HTR-8/SVneo (cell line): ENCODE data around the gene UTS2B.

ENCODE experiments used
- DNase-seq: peaks from one replicate; pipeline ENCODE4 v3.0.0; 2011; ENCODE audit warnings: low spot score, mixed read lengths; ENCODE audit not compliant: insufficient read length
- FAIRE-seq: peaks from 2 replicates; lab custom pipeline; 2011; peaks lifted over from hg19 to GRCh38; lab: Jason Lieb, UNC

UTS2B gene

DNA sequence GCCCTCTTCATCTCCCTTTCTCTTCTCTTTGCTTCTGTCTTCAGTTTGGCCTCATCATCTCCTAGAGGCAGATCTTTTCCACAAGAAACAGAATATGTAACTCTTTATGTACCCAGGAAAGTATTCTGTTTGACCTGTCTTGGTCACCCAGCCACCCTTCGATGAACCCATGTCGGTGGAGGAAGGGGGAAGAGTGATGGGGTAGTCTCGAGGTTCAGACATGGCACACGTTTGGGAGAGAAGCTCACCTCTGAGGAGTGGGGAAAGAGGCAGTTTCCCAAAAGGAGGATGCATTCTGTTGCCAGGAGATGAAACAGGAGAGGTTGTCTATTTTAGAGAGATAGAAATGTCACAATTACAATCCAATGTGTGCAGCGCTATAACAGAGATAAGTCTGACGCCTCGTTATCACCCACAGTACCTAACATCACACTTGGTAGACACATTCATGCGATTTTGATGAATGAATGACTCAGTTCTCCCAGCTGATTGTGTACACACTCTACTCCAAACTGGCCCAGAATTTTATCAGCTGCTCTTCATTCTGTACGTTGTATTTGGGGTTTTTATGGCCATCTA is 1.9 kb downstream of the UTS2B start:
- DNase-seq = no peak
- FAIRE-seq = no peak

GRCh38 chr3:191327526-191327925 is 2.8 kb downstream of the UTS2B start:
- FAIRE-seq (no peak), DNase-seq (no peak)

GRCh38 chr3:191324936-191325335 is 5.4 kb downstream of the UTS2B start:
- no peak for DNase-seq

DNA sequence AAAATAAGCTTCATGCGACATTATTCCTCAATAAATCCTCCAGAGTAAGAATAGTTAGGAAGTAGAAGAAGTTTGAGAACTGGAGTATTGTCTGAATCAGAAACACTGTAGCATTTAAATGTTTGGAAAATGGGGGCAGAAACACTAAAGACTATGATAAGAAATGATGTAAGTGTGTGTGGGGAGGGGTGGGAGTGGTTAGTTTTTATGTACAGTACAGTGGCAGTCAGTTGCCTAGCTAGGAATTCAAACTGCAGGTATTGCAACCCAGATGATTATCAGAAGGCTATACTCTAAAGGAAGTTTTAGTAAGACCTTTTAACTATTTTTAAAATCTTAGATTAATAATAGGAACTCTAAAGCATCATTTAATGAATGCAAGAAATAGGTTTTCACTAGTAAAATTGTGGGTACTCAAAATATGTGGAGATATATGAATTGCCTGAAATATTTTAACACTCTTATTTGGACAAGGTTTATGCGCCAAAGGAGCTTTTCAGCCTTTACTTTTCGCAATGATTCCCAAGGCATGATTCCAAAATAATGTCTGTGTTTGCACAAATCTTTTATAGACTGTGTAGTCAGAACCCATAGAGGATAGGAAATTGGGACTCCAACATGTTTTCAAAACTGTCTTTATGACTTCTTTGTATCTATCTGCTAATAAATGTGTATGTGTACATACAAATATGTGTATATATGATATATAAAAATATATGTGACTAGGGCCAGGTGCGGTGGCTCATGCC is 9.1 kb downstream of the UTS2B start:
- DNase-seq (no peak), FAIRE-seq (no peak)

More at GRCh38 chr3:191324936-191325335, 5.4 kb downstream of the UTS2B start:
- FAIRE-seq = no peak

- FAIRE-seq = no peak
- no peak for DNase-seq
Measured at GRCh38 chr3:191320316-191320715, 10.0 kb downstream of the UTS2B start.

DNA sequence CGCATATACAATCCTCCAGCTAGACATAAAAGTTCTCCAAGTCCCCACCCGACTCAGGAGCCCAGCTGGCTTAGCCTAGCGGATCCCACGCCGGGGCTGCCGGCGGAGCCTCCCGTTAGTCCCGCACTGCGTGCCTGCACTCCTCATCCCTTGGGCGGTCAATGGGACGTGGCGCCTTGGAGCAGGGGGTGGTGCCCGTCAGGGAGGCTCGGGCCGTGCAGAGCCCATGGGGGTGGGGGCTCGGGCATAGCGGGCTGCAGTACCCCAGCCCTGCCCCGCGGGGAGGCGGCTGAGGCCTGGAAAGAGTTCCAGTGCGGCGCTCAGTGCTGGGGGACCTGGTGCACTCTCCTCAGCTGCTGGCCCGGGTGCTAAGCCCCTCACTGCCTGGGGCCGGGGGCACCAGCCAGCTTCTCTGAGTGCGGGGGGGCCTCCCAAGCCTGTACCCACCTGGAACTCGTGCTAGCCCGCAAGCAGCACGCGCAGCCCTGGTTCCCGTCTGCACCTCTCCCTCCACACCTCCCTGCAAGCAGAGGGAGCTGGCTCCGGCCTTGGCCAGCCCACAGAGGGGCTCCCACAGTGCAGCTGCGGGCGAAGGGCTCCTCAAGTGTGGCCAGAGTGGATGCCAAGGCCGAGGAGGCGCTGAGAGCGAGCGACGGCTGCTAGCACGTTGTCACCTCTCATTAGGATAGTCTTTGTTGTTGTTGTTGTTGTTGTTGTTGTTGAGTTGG is 13.3 kb downstream of the UTS2B start:
- FAIRE-seq (no peak), DNase-seq (no peak)

GRCh38 chr3:191314109-191314728 is 16.1 kb downstream of the UTS2B start:
- DNase-seq = no peak
- no peak for FAIRE-seq

GRCh38 chr3:191313296-191313695 is 17.0 kb downstream of the UTS2B start:
- DNase-seq = no peak
- FAIRE-seq = no peak

GRCh38 chr3:191307341-191307740 is 23.0 kb downstream of the UTS2B start:
- no peak for FAIRE-seq
- no peak for DNase-seq

DNA sequence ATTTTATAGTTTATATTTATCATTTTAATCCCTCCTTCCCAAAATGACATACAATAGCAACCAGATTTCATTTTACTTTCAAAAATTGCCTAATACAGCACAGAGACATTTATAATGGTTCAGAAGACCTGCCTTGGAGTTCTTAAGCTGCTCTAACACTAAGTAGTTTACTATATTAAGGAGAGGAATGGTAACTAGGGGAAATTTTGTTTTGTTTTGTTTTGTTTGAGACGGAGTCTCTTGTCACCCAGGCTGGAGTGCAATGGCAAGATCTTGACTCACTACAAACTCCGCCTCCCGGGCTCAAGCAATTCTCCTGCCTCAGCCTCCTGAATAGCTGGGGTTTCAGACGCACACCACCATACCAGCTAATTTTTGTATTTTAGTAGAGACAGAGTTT is 23.9 kb downstream of the UTS2B start:
- no peak for DNase-seq
- FAIRE-seq = no peak

DNA sequence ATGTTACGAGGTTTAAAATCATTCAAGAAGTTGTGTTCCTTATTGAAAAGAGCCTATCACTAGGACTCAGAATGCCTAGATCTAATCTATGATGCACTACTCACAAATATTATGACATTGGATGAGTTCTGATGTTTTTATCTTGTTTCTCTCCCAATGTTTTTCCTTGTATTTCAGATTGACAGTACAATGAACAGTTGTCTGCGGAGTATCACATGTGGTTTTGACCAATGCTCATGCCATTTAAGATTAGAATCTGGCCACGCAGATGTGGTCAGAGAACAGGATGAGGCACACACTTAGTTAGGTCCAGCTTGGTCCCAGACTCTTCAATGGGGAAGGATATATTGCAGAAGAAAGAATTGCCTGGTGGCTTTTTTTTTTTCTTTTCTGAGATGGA is 26.7 kb downstream of the UTS2B start:
- DNase-seq = no peak
- no peak for FAIRE-seq

- FAIRE-seq = no peak
- no peak for DNase-seq
Measured at GRCh38 chr3:191302451-191302850, 27.9 kb downstream of the UTS2B start.

DNA sequence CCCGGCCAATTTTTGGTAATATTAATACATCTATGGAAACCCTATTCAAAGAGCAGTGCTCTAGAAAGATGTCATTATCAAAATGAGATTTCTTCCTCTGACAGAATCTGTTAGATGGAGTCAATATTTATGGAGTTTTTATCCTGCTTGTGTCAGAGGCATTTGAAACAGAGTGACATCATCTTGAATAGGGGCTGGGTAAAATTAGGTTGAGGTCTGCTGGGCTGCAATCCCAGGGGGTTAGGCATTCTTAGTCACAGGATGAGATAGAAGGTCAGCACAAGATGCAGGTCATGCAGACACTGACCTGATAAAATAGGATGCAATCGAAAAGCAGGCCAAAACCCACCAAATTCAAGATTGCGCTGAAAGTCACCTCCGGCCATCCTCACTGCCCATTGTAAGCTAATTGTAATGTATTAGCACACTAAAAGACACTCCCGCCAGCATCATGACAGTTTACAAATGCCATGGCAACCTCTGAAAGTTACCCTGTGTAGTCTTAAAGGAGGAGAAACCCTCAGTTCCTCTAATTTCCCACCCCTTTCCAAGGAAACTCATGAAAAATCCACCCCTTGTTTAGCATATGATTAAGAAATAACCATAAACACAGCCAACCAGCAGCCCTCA is 28.4 kb downstream of the UTS2B start:
- FAIRE-seq (no peak), DNase-seq (no peak)

- FAIRE-seq = no peak
Measured at GRCh38 chr3:191301017-191301416, 29.3 kb downstream of the UTS2B start.

GRCh38 chr3:191300422-191300821 is 29.9 kb downstream of the UTS2B start:
- FAIRE-seq (no peak), DNase-seq (no peak)

More at GRCh38 chr3:191301017-191301416, 29.3 kb downstream of the UTS2B start:
- no peak for DNase-seq

GRCh38 chr3:191298846-191299245 is 31.5 kb downstream of the UTS2B start:
- DNase-seq = no peak
- FAIRE-seq = no peak

GRCh38 chr3:191296041-191296541 is 34.2 kb downstream of the UTS2B start:
- DNase-seq = no peak
- no peak for FAIRE-seq

- FAIRE-seq = no peak
- no peak for DNase-seq
Measured at GRCh38 chr3:191294291-191294690, 36.0 kb downstream of the UTS2B start.

DNA sequence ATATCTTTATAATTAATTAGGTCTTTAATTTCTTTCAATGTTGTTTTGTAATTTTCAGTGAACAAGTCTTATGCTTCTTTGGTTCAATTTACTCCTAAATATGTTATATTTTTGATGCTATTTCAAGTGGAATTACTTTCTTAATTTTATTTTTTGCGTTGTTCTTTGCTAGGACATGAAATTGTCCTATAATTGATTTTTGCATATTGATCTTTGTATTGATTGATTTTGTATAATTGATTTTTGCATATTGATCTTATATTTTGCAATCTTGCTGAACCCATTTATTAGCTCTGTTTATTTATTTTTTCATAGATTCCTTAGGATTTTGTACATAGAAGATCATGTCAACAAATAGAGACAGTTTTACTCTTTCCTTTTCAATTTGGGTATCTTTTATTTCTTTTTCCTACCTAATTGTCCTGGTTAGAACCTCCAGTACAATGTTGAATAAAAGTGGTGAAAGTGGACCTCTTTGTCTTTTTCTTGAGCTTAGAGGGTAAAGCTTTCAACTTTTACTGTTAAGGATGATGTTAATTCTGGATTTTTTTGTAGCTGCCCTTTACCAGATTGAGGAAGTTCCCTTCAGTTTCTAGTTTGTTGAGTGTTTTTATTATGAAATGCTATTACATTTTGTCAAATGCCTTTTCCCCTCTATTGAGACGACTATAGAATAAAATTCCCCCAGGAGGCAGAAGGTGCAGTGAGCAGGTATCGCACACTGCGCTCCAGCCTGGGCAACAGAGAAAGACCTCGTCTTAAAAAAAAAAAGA is 37.9 kb downstream of the UTS2B start:
- DNase-seq (no peak), FAIRE-seq (no peak)
